ENCODE results near the gene ITGA4. TPM values are rescaled to one million over a fixed set of nuclear protein-coding genes. Genes with fewer than 3 reads are reported as not detected.

ITGA4 gene
- polyA plus RNA-seq, 1 donor (not counting 4 experiments of a cell fraction or from before 2014, with no cell fraction given), result 4.7 TPM

DNA sequence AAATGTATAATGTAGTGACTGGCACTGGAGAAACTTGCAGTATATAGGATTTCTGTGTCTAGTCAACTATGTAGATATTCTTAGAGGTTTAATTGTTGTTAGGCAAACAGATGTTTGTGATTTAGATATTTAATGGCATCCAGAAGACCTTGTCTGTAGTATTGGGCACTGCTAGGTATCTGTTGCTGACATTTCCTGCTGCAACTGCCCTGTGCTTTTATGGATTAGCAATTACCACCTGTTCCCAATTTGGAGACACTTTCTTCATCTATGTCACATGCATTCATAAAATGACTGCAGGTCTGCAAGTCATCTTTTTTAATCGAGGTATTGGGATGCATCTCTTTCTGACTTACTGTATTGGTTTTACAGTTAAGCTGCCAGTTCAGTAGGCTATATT is 71.3 kb downstream of the ITGA4 start:
- FAIRE-seq, result no peak

GRCh38 chr2:181536730-181537129 is 79.5 kb downstream of the ITGA4 start:
- Histone ChIP-seq H3K4me1 (ENCODE audit: control insufficient read depth, extremely low read depth, insufficient read depth, low read length) (no peaks in the 10 kb centered on the region), H4K20me1 (ENCODE audit: control insufficient read depth, extremely low read depth, insufficient read depth, low read length) (no peaks in the 10 kb centered on the region), H3K27ac (ENCODE audit: control insufficient read depth, insufficient read depth, low read length) (no peak overlapping the region), H3K9me1 (ENCODE audit: control insufficient read depth, extremely low read depth, insufficient read depth, low read length) (no peaks in the 10 kb centered on the region), H3K4me3 (ENCODE audit: control insufficient read depth in 2 of 3, extremely low read depth in 1 of 3, insufficient read depth in 2 of 3, low read depth in 1 of 3, low read length in 3 of 3) (no peak overlapping the region), H3K9me3 (ENCODE audit: control insufficient read depth, low read depth, low read length) (no peaks in the 10 kb centered on the region), H3K4me2 (ENCODE audit: control insufficient read depth, extremely low read depth, insufficient read depth, low read depth, low read length) (no peak overlapping the region), H3K79me2 (ENCODE audit: control insufficient read depth, insufficient read depth, low read length) (no peaks in the 10 kb centered on the region), H3K27me3 (ENCODE audit: control insufficient read depth, extremely low read depth, insufficient read depth, low read length) (no peaks in the 10 kb centered on the region), H3K9ac (ENCODE audit: control insufficient read depth, extremely low read depth, insufficient read depth, low read length) (no peak overlapping the region), H2AFZ (ENCODE audit: control insufficient read depth, low read length) (no peak overlapping the region), H3K36me3 (ENCODE audit: control insufficient read depth in 2 of 2, extremely low read depth in 1 of 2, insufficient read depth in 2 of 2, low read length in 2 of 2) (no peaks in the 10 kb centered on the region)
- DNase-seq (ENCODE audit: low read depth, low spot score) (no peak), FAIRE-seq (no peak)
- TF ChIP-seq, protein P1, sequence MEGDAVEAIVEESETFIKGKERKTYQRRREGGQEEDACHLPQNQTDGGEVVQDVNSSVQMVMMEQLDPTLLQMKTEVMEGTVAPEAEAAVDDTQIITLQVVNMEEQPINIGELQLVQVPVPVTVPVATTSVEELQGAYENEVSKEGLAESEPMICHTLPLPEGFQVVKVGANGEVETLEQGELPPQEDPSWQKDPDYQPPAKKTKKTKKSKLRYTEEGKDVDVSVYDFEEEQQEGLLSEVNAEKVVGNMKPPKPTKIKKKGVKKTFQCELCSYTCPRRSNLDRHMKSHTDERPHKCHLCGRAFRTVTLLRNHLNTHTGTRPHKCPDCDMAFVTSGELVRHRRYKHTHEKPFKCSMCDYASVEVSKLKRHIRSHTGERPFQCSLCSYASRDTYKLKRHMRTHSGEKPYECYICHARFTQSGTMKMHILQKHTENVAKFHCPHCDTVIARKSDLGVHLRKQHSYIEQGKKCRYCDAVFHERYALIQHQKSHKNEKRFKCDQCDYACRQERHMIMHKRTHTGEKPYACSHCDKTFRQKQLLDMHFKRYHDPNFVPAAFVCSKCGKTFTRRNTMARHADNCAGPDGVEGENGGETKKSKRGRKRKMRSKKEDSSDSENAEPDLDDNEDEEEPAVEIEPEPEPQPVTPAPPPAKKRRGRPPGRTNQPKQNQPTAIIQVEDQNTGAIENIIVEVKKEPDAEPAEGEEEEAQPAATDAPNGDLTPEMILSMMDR (optimal IDR thresholded peaks at IDR 0.05 in 1 of 3, IDR thresholded peaks at IDR 0.05 in 1 of 3, conservative IDR thresholded peaks at IDR 0.05 in 1 of 3; ENCODE audit: extremely low read depth in 1 of 3, insufficient read depth in 2 of 3, low read length in 3 of 3), result no peak
- no peak for TF ChIP-seq EZH2 (IDR thresholded peaks at IDR 0.05; ENCODE audit: low read length)
- dilution Hi-C loops (cut with MboI; ENCODE audit: extremely low pct_ligation_motif_present, low sequenced_read_pairs), result no loop called here

More for the DNA sequence above, 71.3 kb downstream of the ITGA4 start:
- no peaks in the 10 kb centered on the region for H3K27me3 ChIP-seq (ENCODE audit: control insufficient read depth, extremely low read depth, insufficient read depth, low read length)
- H3K4me3 ChIP-seq (ENCODE audit: control insufficient read depth in 2 of 3, extremely low read depth in 1 of 3, insufficient read depth in 2 of 3, low read depth in 1 of 3, low read length in 3 of 3), result no peak overlapping the region
- H2AFZ ChIP-seq (ENCODE audit: control insufficient read depth, low read length), result no peak overlapping the region
- H3K36me3 ChIP-seq (ENCODE audit: control insufficient read depth in 2 of 2, extremely low read depth in 1 of 2, insufficient read depth in 2 of 2, low read length in 2 of 2), result peaks cover 0 to 3% of the 10 kb centered on the region in 2 experiments
- dilution Hi-C loops (cut with MboI; ENCODE audit: extremely low pct_ligation_motif_present, low sequenced_read_pairs), result no loop called here
- H3K4me1 ChIP-seq (ENCODE audit: control insufficient read depth, extremely low read depth, insufficient read depth, low read length), result no peaks in the 10 kb centered on the region
- H3K9me3 ChIP-seq (ENCODE audit: control insufficient read depth, low read depth, low read length), result no peaks in the 10 kb centered on the region
- no peak overlapping the region for H3K4me2 ChIP-seq (ENCODE audit: control insufficient read depth, extremely low read depth, insufficient read depth, low read depth, low read length)
- H3K27ac ChIP-seq (ENCODE audit: control insufficient read depth, insufficient read depth, low read length), result no peak overlapping the region
- no peak for TF ChIP-seq EZH2 (IDR thresholded peaks at IDR 0.05; ENCODE audit: low read length)
- TF ChIP-seq, protein P1 (optimal IDR thresholded peaks at IDR 0.05 in 1 of 3, IDR thresholded peaks at IDR 0.05 in 1 of 3, conservative IDR thresholded peaks at IDR 0.05 in 1 of 3; ENCODE audit: extremely low read depth in 1 of 3, insufficient read depth in 2 of 3, low read length in 3 of 3), result no peak
- H4K20me1 ChIP-seq (ENCODE audit: control insufficient read depth, extremely low read depth, insufficient read depth, low read length), result no peaks in the 10 kb centered on the region
- no peaks in the 10 kb centered on the region for H3K79me2 ChIP-seq (ENCODE audit: control insufficient read depth, insufficient read depth, low read length)
- H3K9me1 ChIP-seq (ENCODE audit: control insufficient read depth, extremely low read depth, insufficient read depth, low read length), result no peaks in the 10 kb centered on the region
- H3K9ac ChIP-seq (ENCODE audit: control insufficient read depth, extremely low read depth, insufficient read depth, low read length), result no peak overlapping the region
- no peak for DNase-seq (ENCODE audit: low read depth, low spot score)

Data from keratinocyte (primary cell).